Neutrophil (primary cell): Measurements from ENCODE around the gene KRTAP24-1.

Experiments used
- H3K27ac ChIP-seq: fragments of 200-600 bp; sonication (generic); 2 replicates; pipeline ENCODE4 v1.5.1; 2016; ENCODE audit warnings: mild to moderate bottlenecking, moderate library complexity
- H3K27me3 ChIP-seq: fragments of 200-600 bp; sonication (generic); 2 replicates; pipeline ENCODE4 v1.6.0; 2016; ENCODE audit warnings: mild to moderate bottlenecking
- H3K36me3 ChIP-seq: fragments of 200-600 bp; sonication (generic); 2 replicates; pipeline ENCODE4 v1.5.1; 2017
- H3K4me1 ChIP-seq, 2 experiments: fragments of 200-600 bp in 1 of 2; sonication (generic) in 1 of 2; 1 replicate in 1 of 2; 2 replicates in 1 of 2; pipeline versions ENCODE4 v1.5.1 to v1.6.1; 2013 to 2016; ENCODE audit warnings: low read depth in 1 of 2, low read length in 1 of 2, mild to moderate bottlenecking in 1 of 2, moderate library complexity in 1 of 2; ENCODE audit not compliant: control insufficient read depth in 1 of 2, insufficient read depth in 1 of 2
- H3K4me3 ChIP-seq, 2 experiments: fragments of 200-600 bp in 1 of 2; sonication (generic) in 1 of 2; 1 replicate in 1 of 2; 2 replicates in 1 of 2; pipeline ENCODE4 v1.5.1; 2013 to 2016; ENCODE audit warnings: low read depth in 1 of 2, low read length in 1 of 2, mild to moderate bottlenecking in 1 of 2, moderate library complexity in 1 of 2
- H3K9me3 ChIP-seq: fragments of 200-600 bp; sonication (generic); 2 replicates; pipeline ENCODE4 v1.5.1; 2016
- TF ChIP-seq, protein P1 (sequence below): fragments of 200-600 bp; sonication (generic); IDR thresholded peaks from 2 replicates; pipeline ENCODE4 v1.5.1; 2016; ENCODE audit warnings: antibody characterized with exemption

Gene KRTAP24-1

DNA sequence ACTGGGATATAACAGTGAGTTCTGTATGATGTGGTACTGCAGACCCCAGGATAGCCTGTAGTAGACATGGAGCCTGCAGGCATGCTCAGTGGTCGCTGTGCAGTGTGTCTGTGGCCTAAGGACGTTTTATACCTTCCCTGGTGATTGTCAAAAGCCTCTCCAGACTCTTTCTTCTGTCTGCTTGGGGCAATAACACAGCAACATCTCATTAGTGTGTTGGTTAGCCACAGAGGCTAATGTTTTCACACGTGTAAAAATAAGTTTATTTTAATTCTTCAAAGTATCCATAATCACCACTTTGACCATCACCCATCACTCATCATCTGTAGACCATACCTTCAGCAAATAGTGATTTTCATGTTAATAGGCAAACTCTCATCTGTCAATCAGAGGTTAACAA lies at the start of gene KRTAP24-1:
TSS of gene KRTAP24-1 (minus strand) at position 101 of the 400 bp plus-strand sequence. CDS start at position 83, 18 bp downstream.
- no peaks in the 10 kb centered on the region for H3K36me3 ChIP-seq
- no peak within 1 kb of the TSS for H3K4me3 ChIP-seq
- TF ChIP-seq, protein P1, sequence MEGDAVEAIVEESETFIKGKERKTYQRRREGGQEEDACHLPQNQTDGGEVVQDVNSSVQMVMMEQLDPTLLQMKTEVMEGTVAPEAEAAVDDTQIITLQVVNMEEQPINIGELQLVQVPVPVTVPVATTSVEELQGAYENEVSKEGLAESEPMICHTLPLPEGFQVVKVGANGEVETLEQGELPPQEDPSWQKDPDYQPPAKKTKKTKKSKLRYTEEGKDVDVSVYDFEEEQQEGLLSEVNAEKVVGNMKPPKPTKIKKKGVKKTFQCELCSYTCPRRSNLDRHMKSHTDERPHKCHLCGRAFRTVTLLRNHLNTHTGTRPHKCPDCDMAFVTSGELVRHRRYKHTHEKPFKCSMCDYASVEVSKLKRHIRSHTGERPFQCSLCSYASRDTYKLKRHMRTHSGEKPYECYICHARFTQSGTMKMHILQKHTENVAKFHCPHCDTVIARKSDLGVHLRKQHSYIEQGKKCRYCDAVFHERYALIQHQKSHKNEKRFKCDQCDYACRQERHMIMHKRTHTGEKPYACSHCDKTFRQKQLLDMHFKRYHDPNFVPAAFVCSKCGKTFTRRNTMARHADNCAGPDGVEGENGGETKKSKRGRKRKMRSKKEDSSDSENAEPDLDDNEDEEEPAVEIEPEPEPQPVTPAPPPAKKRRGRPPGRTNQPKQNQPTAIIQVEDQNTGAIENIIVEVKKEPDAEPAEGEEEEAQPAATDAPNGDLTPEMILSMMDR = no peak
- no peaks in the 10 kb centered on the region for H3K27me3 ChIP-seq
- H3K4me1 ChIP-seq = no peaks in the 10 kb centered on the region
- no peak within 1 kb of the TSS for H3K27ac ChIP-seq
- H3K9me3 ChIP-seq = no peaks in the 10 kb centered on the region

DNA sequence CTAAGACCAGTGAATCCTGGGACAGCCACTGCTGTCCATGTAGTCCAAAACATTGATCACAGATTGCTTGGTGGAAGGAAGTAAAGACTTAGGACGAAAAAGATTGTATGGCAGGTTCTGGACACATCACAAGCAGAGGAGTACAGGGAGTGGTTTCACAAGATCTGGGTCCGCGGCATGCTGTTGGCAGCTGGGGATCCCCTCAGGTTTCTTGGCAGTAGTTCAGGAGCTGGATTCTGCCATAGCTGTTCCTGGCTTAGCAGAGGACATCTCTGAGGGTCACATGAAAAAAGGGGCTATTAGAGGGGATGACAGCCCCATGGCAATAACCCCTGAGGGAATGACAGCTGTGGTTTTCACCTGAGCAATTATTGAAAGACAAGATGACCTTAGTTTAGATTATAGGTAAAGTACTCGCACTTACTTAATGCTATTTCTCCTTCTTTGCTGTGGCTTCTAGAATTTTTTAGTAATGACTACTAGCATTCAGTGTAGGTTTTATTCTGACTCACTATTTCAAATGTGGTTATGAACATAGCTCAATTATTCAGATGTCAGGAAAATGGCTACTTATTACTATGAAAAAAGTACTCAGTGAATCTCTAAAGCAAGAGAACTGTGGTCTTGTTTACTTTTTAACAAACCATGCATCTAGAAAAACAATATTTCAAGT lies 46.6 kb upstream of the KRTAP24-1 start:
- TF ChIP-seq, protein P1 = no peak
- no peaks in the 10 kb centered on the region for H3K4me1 ChIP-seq
- no peaks in the 10 kb centered on the region for H3K9me3 ChIP-seq
- H3K36me3 ChIP-seq = no peaks in the 10 kb centered on the region
- H3K27me3 ChIP-seq = no peaks in the 10 kb centered on the region
- no peak overlapping the region for H3K27ac ChIP-seq
- no peak overlapping the region for H3K4me3 ChIP-seq

- Histone ChIP-seq H3K36me3 (no peaks in the 10 kb centered on the region), H3K9me3 (no peaks in the 10 kb centered on the region), H3K27ac (no peak overlapping the region), H3K4me3 (no peak overlapping the region), H3K4me1 (no peaks in the 10 kb centered on the region), H3K27me3 (no peaks in the 10 kb centered on the region)
- TF ChIP-seq, protein P1 = no peak
These were observed 43.6 kb upstream of the KRTAP24-1 start for GRCh38 chr21:30326390-30326789.

- Histone ChIP-seq H3K9me3 (no peaks in the 10 kb centered on the region), H3K36me3 (no peaks in the 10 kb centered on the region), H3K27me3 (no peaks in the 10 kb centered on the region), H3K4me1 (no peaks in the 10 kb centered on the region), H3K4me3 (no peak within 1 kb of the TSS), H3K27ac (no peak within 1 kb of the TSS)
- TF ChIP-seq, protein P1 = no peak
These were observed 37.5 kb upstream of the KRTAP24-1 start, which contains the start of gene KRTAP26-1 for GRCh38 chr21:30320215-30320614. Gene KRTAP26-1, minus strand, starts transcription at chr21:30320315. Its CDS starts 280 bp downstream, at chr21:30320035.

- Histone ChIP-seq H3K4me1 (no peaks in the 10 kb centered on the region), H3K36me3 (no peaks in the 10 kb centered on the region), H3K4me3 (no peak overlapping the region), H3K9me3 (no peaks in the 10 kb centered on the region), H3K27me3 (no peaks in the 10 kb centered on the region), H3K27ac (no peak overlapping the region)
- TF ChIP-seq, protein P1 = no peak
These were observed 33.0 kb upstream of the KRTAP24-1 start for GRCh38 chr21:30315701-30316100.
